Loucy (cell line): ENCODE data around the gene RPS6KA5.

Experiments
- H2AFZ ChIP-seq: fragments of 200-600 bp; sonication (generic); 2 replicates; pipeline ENCODE4 v1.6.0; 2016; ENCODE audit warnings: antibody characterized with exemption, mild to moderate bottlenecking, low read length, moderate library complexity
- H3F3A ChIP-seq: fragments of 200-600 bp; 2 replicates; pipeline ENCODE4 v1.6.0; 2016; ENCODE audit warnings: antibody characterized with exemption, low read depth, mild to moderate bottlenecking
- H3K27me3 ChIP-seq: fragments of 200-600 bp; sonication (generic); 2 replicates; pipeline ENCODE4 v1.6.1; 2014; ENCODE audit warnings: low read length, mild to moderate bottlenecking; ENCODE audit not compliant: insufficient read depth, poor library complexity, severe bottlenecking
- H3K36me3 ChIP-seq: fragments of 200-600 bp; sonication (generic); 2 replicates; pipeline ENCODE4 v1.6.1; 2016; ENCODE audit warnings: low read length; ENCODE audit not compliant: insufficient read depth
- H3K4me1 ChIP-seq: fragments of 200-600 bp; sonication (generic); 2 replicates; pipeline ENCODE4 v1.5.1; 2014; ENCODE audit warnings: low read length, mild to moderate bottlenecking; ENCODE audit not compliant: insufficient read depth, poor library complexity, severe bottlenecking
- H3K4me2 ChIP-seq: fragments of 200-600 bp; sonication (generic); 2 replicates; pipeline ENCODE4 v1.6.0; 2014; ENCODE audit warnings: antibody characterized with exemption, low read length, low read depth, mild to moderate bottlenecking; ENCODE audit not compliant: poor library complexity, severe bottlenecking
- H3K4me3 ChIP-seq: fragments of 200-600 bp; sonication (generic); 2 replicates; pipeline ENCODE4 v1.5.1; 2014; ENCODE audit warnings: low read length, mild to moderate bottlenecking, mixed read lengths; ENCODE audit not compliant: poor library complexity, severe bottlenecking
- H3K79me2 ChIP-seq: fragments of 200-600 bp; sonication (generic); 2 replicates; pipeline ENCODE4 v1.6.1; 2014; ENCODE audit warnings: low read length; ENCODE audit not compliant: insufficient read depth
- H3K9ac ChIP-seq: fragments of 200-600 bp; sonication (generic); 2 replicates; pipeline ENCODE4 v1.6.0; 2014; ENCODE audit warnings: mild to moderate bottlenecking, low read depth, low read length, moderate library complexity; ENCODE audit not compliant: poor library complexity, severe bottlenecking
- H3K9me2 ChIP-seq: fragments of 200-600 bp; sonication (generic); replicated peaks from 2 replicates; pipeline ENCODE4 v1.6.1; 2016; ENCODE audit warnings: low read depth, low read length, mixed read lengths
- H3K9me3 ChIP-seq: fragments of 200-600 bp; sonication (generic); 2 replicates; pipeline ENCODE4 v1.6.1; 2014; ENCODE audit warnings: mild to moderate bottlenecking, antibody characterized with exemption, low read length, low read depth; ENCODE audit not compliant: insufficient read depth
- H4K20me1 ChIP-seq: fragments of 200-600 bp; sonication (generic); 2 replicates; pipeline ENCODE4 v1.6.0; 2014; ENCODE audit warnings: antibody characterized with exemption, low read length, mild to moderate bottlenecking; ENCODE audit not compliant: insufficient read depth, poor library complexity, severe bottlenecking
- EZH2phosphoT487 ChIP-seq: fragments of 200-600 bp; IDR thresholded peaks from 2 replicates; pipeline ENCODE4 v1.6.1; 2018; ENCODE audit warnings: antibody characterized with exemption, mild to moderate bottlenecking, moderate library complexity, borderline replicate concordance
- TF ChIP-seq, protein P1 (sequence below): fragments of 200-600 bp; sonication (generic); conservative IDR thresholded peaks from 2 replicates; pipeline ENCODE4 v1.5.1; 2014; ENCODE audit warnings: mild to moderate bottlenecking, antibody characterized with exemption, low read length

RPS6KA5 gene

DNA sequence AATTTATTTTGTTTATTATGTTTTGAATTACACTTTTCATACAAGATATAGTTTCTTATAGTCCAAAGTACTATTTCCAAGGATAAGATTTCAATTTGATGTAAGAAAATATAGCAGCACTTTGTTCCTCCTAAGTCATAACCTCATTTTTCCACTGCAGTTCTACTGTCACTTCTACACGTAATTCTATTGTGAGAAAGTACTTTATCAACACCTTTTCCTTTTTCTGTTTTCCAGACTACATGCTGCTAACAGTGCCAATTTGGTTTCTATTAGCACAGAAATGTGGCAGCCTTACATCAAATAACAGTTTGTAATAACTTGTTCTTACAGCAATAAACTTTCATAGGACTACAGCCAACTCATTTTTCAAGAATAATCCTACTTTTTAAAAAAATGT lies 45.0 kb downstream of the RPS6KA5 start:
- TF ChIP-seq, protein P1, sequence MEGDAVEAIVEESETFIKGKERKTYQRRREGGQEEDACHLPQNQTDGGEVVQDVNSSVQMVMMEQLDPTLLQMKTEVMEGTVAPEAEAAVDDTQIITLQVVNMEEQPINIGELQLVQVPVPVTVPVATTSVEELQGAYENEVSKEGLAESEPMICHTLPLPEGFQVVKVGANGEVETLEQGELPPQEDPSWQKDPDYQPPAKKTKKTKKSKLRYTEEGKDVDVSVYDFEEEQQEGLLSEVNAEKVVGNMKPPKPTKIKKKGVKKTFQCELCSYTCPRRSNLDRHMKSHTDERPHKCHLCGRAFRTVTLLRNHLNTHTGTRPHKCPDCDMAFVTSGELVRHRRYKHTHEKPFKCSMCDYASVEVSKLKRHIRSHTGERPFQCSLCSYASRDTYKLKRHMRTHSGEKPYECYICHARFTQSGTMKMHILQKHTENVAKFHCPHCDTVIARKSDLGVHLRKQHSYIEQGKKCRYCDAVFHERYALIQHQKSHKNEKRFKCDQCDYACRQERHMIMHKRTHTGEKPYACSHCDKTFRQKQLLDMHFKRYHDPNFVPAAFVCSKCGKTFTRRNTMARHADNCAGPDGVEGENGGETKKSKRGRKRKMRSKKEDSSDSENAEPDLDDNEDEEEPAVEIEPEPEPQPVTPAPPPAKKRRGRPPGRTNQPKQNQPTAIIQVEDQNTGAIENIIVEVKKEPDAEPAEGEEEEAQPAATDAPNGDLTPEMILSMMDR: no peak
- no peak for TF ChIP-seq EZH2phosphoT487
- Histone ChIP-seq H4K20me1 (peaks cover 54% of the 10 kb centered on the region), H2AFZ (no peak overlapping the region), H3K9ac (no peak overlapping the region), H3K27me3 (no peaks in the 10 kb centered on the region), H3K4me1 (peaks cover 29% of the 10 kb centered on the region), H3K36me3 (peaks cover 11% of the 10 kb centered on the region; the same call in 1 of the 2 replicates), H3K9me3 (no peaks in the 10 kb centered on the region), H3K4me3 (no peak overlapping the region), H3K4me2 (no peak overlapping the region), H3K79me2 (peaks cover 92% of the 10 kb centered on the region), H3K9me2 (no peaks in the 10 kb centered on the region), H3F3A (no peaks in the 10 kb centered on the region)

DNA sequence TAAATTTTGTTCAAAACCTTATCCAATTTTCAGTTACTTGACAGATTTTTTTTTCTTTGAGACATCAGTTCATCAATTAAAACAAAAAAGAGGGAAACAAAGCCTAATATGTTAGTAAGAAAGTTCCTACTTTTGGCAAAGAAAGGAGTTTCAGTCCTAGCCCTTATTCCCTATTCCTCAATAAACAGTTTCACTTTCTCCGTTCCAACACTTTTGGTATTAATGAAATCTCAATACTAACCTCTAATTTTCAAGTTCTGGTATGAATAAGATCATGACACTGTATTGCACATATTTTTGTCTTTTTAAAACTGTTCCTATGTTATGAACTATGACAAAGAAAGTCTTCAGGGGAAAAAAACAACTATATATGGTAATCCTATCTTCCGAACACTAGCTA lies 48.4 kb downstream of the RPS6KA5 start:
- TF ChIP-seq, protein P1: no peak
- no peak for TF ChIP-seq EZH2phosphoT487
- H4K20me1 ChIP-seq: peaks cover 60% of the 10 kb centered on the region
- H3F3A ChIP-seq: no peaks in the 10 kb centered on the region
- H3K27me3 ChIP-seq: no peaks in the 10 kb centered on the region
- H2AFZ ChIP-seq: no peak overlapping the region
- H3K4me2 ChIP-seq: no peak overlapping the region
- H3K9me3 ChIP-seq: no peaks in the 10 kb centered on the region
- no peaks in the 10 kb centered on the region for H3K9me2 ChIP-seq
- peaks cover 94% of the 10 kb centered on the region for H3K79me2 ChIP-seq
- no peak overlapping the region for H3K9ac ChIP-seq
- H3K4me1 ChIP-seq: peaks cover 40% of the 10 kb centered on the region
- H3K36me3 ChIP-seq: peaks cover 2% of the 10 kb centered on the region; the same call in 1 of the 2 replicates
- H3K4me3 ChIP-seq: no peak overlapping the region

DNA sequence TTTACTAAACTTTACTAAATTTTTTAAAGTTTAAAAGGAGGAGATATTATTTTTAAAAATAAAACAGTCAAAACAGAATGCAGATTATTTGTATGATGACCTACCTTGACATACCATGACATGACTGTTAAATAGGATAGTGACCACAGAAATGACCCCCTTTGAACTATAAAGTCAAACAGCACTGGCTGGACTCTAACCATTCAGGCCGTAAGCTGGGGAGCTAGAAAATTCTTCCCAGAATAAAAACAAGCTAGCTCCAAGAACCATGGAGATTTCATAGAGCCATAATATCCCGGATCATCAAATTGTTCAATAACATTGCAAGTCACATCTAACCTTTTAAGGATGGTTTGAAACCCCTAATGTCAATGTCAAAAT lies 50.3 kb downstream of the RPS6KA5 start:
- Histone ChIP-seq H3K27me3 (no peaks in the 10 kb centered on the region), H3K4me3 (no peak overlapping the region), H3K4me2 (no peak overlapping the region), H3K79me2 (peaks cover 95% of the 10 kb centered on the region), H3K4me1 (peaks cover 31% of the 10 kb centered on the region), H3K9me3 (no peaks in the 10 kb centered on the region), H3F3A (no peaks in the 10 kb centered on the region), H3K9me2 (no peaks in the 10 kb centered on the region), H3K9ac (no peak overlapping the region), H4K20me1 (peaks cover 62% of the 10 kb centered on the region), H3K36me3 (no peaks in the 10 kb centered on the region), H2AFZ (no peak overlapping the region)
- TF ChIP-seq, protein P1: no peak
- TF ChIP-seq EZH2phosphoT487: no peak
